ENCODE measurements around the gene BCAR3.
"Not testable (repeated sequence)": the region's sequence is repeated elsewhere in the genome, so short reads cannot be mapped to it uniquely, and the experiment has no call there.

The BCAR3 gene

DNA sequence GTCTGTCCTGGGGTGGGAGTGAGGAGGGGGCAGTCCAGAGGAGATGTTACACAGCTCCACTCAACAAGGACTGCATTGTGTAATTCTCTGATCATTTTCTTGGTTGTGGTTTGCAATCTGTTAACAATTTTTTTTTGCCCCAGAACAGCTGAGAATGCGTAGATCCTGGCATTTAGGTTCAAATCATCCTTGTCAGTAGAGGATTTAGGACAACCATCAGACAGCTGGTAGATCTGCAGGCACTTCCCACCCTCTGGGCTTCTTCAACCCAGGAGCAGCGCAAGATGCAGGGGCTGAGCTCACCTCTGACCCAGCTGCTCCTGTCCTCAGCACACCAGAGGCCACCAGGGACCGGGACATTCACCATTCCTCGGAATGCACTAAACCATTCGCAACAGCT, 13.5 kb downstream of the BCAR3 start:
- no peak for DNase-seq (ENCODE audit: low read depth)

DNA sequence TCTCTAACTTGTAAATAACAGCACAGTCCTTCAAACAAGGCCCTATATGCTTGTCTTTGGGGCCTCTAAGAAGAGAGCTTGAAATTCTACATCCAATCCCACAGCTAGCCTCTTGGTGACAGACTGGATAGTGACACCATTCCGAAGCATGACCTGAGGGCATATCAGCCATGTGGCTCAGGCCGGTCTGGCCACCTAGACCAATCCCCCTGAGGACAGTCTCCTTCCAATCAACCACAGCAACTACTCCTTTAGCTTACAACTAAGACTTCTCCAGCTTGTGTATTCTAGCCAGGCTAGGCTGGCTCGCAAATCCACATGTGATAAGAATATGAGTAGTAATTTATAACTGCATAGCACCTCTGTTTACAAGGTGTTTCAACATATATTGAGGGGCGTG, 14.0 kb downstream of the BCAR3 start:
- DNase-seq (ENCODE audit: low read depth), result no peak

DNA sequence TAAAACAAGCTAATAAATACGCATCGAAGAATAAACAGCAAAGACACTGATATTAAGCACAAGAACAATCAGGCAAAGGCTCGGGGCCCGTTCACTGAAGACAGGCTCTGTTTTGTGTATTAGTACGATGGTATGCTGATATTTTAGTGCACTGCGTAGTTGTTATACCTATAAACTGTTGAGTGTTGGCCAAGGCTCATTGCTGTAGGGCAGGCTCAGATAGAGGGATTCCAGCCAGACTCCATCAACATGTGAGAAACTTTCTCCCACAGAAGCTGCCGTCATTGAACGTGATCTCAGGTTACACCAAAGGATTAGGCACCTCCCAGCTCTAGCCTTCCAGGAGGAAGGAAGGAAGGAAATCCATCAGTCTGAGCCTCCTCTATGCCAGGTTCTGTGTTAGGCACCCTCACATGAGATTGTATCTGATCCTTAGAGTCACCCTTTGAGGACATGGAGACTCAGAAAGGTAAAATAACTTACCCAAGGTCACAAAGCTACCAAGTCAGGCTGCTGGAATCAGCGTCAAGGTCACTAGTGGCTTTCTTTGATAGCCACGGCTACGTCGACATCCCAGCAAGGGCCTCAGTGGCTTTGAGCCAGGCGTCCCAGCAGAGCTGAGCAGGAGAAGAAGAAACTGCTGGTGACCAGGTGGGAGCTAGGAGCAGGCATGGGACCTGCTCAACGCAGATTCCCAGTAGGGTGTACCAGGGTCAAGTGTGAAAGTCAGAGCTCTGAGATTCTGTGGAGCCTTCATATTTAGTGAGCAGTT, 14.8 kb downstream of the BCAR3 start:
- DNase-seq (ENCODE audit: low read depth), result no peak

DNA sequence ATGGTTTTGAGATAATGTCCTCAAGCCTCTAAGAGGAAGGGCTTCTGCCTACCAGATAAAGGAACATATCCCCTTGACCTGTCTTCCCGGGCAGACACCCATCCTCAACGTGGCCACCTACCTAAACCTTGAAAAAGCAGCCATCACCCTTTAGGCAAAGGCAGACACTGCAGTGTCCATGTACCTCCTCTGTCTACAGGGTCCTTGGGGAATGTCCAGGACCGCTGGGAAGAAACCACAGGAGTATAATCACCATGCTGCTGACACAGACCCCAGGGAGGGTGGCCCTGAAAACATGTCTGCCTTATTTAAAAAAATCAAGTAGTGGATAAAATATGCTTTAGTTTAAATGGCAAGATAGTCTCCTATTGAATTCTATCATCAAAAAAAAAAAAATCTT, 16.6 kb downstream of the BCAR3 start:
- DNase-seq (ENCODE audit: low read depth), result no peak

DNA sequence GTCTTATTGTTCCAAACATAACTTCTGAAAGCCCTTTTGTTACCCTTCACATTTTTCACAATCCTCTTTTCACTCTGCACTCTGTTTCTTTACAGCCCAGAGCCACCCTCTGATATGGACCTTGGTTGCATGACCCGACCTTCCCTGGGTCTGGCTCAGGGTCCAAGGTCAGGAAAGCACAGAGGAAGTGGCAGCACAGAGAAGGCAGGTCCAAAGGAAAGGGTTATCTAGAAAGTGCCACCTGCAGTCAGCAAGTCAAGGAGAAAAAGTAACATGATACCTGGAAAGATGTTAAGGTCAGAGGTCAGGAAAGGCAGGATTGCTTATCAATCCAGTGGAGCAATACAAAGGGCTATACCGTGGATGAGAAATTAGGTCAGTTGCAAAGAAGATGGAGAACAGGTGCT, 18.4 kb downstream of the BCAR3 start:
- no peak for DNase-seq (ENCODE audit: low read depth)

DNA sequence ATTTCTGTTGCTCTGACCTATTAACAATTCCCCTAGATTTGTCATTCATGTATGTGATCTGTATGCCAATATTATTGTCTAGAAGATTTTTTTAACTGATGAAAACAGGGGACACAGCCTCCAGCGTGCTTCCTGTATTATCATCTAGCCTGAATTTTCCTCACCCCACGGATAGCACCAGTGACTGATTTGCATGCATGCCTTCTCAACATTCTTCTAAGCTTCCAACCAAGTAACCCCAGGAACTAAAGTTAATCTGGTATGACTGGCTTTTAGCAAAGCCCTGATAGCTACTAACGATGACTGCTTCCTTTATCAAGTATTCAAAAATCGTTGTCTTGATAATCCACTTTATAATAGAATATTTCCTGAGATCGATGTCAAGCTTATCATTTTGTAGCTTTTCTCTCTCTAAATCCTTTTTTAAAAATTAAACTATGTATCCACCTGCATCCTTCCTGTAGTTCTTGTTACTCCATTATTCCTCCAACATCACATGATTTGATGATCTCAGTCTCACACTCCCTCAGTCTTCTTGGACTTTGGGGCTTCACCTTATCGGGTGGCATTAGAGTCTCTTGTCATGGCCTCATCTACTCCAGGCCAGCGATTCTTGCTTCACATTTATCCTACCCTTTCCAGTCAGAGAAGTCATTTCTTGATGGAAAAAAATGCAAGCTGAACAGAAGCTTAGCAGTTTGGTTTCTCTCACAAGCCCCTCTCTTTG, 19.0 kb downstream of the BCAR3 start:
- no peak for DNase-seq (ENCODE audit: low read depth)

DNA sequence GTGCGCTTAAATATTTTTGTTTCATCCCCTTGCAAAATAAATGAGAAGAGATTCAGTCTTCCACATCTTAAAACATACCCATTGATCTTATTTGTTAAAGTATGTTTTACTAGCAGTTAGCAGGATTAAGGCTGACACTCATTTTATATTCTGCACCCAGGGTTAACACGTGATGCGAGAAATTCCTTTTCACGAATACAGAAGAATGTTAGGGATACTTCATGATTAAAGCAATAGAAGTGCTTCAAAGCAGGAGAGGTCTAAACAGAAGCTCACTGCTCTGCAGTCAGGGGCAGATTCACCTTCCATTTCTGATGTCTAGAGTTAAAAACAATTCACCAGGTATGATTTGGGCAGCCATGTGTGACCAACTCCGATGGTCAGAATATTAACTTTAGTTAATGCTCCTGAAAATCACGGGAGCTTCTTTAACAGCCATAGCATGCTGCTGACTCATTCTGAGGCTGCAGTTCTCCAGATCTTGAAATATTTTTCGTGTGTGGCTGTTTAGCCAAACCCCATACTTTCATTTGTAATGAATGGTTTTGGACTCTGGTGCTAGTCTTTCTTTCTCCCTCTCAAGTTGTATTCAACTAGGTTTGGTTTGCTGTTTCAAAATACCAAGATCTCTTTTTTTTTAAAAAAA, 19.7 kb downstream of the BCAR3 start:
- DNase-seq (ENCODE audit: low read depth), result no peak

DNA sequence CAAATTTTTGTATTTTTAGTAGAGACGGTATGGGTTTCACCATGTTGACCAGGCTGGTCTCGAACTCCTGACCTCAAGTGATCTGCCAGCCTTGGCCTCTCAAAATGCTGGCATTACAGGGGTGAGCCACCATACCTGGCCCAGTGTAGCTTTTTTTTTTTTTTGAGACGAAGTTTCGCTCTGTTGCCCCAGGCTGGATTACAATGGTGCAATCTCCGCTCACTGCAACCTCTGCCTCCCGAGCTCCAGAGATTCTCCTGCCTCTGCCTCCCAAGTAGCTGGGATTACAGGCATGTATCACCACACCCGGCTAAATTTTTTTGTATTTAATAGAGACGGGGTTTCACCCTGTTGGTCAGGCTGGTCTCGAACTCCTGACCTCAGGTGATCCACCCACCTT, 20.3 kb downstream of the BCAR3 start:
- DNase-seq (ENCODE audit: low read depth), result not testable (repeated sequence)

DNA sequence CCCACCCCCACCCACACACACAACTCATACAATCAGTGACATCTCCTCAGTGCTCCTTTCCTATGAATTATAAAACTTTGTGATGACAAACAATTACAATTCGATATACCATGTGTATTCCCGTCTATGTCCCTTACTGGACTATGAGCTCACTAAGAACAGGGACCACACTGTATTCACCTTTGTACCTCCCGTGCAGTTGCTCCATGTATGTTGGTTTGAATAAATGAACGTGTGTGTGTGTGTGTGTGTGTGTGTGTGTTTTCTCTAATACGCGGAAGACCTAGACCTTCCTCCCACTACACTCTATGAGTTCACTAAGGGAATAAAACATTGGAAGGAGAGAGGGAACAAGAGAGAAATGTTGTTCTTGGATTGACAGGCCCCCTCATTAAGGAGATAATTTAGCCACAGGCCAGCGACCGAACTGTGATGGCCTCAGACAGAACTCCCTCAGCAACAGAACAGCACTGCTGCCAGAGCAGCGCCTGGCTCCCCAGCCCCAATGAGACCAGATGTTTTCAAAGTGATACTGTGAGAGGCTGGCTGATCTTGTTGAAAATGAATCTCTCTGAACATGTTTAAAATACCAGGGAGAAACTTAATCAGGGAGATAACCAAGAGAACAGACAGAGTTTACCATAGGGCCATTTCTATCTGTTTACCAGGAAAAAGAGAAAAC, 21.7 kb downstream of the BCAR3 start:
- DNase-seq (ENCODE audit: low read depth), result no peak

DNA sequence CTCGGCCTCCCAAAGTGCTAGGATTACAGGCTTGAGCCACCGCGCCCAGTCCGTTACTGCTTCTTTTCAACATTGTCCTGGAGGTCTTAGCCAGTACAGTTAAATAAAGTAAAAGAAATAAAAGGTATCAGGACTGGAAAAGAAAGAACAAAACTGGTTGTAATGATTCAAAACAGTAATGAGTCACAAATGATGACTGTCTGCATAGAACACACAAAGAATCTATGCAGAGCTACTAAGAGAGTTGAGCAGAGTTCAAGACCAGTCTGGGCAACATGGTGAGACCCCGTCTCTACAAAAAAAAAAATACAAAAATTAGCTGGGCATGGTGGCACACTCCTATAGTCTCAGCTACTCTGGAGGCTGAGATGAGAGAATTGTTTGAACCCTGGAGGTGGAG, 23.4 kb downstream of the BCAR3 start:
- DNase-seq (ENCODE audit: low read depth), result no peak

DNA sequence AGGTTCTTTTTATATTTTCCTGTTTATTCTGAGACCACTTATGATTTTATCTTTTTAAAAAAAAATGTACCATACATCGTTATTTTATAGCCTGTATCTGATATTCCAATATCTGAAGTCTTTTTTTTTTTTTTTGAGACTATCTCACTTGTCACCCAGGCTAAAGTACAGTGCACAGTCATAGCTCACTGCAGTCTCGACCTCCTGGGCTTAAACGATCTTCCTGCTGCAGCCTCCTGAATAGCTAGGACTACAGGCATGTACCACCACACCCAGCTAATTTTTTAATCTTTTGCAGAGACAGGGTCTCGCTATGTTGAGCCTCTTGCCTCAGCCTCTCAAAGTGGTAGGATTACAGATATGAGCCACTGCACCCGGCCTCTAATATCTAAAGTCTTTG, 25.1 kb downstream of the BCAR3 start:
- no peak for DNase-seq (ENCODE audit: low read depth)

DNA sequence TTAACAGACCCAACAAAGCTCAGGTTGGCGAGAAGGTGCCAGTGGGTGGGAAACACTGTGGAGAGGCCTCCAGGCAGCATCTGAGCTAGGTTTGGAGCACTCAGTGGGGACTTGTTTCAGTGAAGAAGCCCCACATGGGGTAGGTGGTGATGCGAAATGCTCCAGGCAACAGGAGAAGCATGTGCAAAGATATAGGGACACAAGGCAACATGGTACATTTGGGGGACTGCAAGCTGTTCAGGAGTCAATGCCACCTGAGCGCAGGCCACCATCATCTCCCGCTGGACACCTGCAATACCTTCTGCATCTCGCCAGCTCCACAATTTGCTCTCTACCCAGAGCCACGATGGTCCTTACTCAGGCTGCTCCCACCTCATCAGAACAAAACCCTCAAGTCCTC, 28.0 kb downstream of the BCAR3 start:
- DNase-seq (ENCODE audit: low read depth), result no peak

DNA sequence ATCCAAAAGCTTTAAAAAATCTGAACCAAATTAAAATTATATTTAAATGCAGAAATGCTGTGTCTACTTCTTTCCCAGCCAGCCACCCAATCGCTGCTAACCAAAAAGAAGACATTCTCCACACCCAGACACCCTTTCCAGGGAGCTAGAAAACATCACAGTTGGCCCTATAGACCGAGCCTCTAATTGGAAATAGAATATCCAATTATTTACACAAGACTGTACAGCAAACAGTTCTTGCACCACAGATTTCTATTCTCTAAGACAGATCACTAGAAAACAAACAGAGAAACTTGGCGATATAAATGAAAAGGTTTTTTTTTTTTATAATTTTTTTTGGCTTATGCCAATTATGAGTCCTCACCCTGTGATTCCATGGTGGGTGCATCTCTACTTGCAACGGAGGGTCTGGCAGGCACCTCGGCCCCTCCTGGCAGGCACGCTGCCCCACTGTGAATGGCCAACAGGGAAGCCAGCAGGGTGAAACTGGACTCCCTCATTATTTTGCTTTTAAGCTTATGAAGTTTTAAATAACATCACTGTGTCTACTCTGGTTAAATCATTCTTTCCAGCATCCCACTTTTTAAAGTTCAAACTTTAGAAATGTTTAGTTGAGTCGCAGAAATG, 29.2 kb downstream of the BCAR3 start:
- DNase-seq (ENCODE audit: low read depth), result no peak

DNA sequence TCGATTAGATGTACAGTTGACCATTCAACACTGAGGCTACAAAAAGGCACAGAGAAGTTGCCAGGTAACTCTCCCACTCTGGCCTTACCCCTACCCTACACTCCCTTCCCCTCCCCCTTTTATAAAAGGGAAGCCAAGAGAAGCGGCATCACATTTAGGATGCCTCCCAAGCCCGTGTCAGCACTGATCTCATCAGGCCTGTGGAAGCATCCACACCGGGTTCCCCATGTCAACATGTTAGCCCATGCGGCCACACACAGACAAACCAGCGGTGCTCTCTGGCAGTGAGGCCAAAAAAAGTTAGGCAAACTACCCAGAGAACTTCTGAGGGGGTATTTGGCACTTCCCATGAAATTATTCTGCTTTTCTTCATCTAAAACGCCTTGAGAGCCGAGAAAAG, 29.9 kb downstream of the BCAR3 start:
- no peak for DNase-seq (ENCODE audit: low read depth)

DNA sequence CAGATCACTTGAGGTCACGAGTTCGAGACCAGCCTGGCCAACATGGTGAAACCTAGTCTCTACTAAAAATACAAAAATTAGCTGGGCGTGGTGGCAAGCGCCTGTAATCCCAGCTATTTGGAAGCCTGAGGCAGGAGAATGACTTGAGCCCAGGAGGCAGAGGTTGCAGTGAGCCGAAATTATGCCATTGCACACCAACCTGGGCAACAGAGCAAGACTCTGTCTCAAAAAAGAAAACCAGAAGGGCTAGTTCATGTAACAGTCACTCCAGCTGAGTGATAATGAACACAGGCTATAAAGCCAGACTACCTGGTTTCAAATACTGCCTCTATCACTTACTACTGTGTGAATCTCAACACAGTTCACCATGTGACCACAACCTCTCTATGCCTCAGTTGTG, 31.5 kb downstream of the BCAR3 start:
- DNase-seq (ENCODE audit: low read depth), result not testable (repeated sequence)

DNA sequence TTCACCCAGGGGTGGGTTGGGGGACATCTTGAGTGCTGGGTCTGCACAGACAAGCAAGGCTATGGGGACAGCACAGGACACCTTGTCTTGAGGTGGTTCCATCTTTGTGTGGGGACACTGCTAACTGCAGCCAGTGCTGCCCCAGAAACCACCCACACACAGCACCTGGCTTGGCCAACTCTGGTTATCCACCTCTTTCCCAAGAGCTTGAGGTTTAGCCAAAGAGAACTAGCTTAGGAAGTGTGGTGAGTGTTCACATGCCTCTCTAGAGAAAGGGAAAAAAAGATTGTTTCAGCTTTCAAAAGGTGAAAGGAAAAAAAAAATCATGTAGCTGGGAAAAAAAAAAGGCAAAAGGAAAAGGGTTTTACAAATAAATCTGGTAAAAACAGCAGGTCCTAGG, 32.4 kb downstream of the BCAR3 start:
- DNase-seq (ENCODE audit: low read depth), result no peak

DNA sequence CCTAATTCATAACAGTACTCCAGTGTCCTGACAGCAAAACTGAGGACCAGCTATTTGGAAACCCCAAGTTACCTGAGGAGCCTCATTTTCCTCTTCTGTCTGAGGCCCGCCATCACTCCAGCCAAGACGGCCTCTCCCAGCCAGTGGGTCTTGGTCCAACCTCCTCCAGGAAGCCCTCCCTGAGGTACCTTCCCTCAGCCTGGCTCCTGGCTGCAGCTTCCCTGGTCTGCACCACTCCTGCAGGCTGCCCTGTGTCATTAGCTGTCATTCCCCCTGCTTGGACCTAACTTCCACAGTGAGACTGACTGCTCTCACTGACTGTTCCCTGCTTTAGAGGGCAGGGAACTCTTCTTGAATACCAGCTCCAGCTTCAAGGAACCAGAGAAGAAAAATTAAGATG, 33.0 kb downstream of the BCAR3 start:
- DNase-seq (ENCODE audit: low read depth), result no peak

DNA sequence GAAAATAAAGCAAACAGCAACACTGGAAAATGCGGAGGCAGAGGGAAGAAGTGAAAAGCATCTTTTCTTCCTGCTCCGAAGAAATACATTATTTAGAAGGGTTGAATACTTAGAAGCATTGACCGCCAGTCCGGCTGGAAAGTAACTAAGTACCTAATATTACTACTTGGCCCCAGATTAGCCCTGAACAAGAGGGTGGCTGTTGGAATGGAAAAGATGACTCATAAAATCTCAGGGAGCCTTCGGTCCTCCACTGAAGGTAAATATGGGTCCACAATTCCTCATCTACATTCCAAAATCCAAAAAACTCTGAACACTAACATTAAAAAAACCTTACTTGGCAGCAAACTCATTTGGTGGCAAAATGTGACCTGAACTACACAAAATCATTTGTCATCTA, 40.1 kb downstream of the BCAR3 start:
- DNase-seq (ENCODE audit: low read depth), result no peak

DNA sequence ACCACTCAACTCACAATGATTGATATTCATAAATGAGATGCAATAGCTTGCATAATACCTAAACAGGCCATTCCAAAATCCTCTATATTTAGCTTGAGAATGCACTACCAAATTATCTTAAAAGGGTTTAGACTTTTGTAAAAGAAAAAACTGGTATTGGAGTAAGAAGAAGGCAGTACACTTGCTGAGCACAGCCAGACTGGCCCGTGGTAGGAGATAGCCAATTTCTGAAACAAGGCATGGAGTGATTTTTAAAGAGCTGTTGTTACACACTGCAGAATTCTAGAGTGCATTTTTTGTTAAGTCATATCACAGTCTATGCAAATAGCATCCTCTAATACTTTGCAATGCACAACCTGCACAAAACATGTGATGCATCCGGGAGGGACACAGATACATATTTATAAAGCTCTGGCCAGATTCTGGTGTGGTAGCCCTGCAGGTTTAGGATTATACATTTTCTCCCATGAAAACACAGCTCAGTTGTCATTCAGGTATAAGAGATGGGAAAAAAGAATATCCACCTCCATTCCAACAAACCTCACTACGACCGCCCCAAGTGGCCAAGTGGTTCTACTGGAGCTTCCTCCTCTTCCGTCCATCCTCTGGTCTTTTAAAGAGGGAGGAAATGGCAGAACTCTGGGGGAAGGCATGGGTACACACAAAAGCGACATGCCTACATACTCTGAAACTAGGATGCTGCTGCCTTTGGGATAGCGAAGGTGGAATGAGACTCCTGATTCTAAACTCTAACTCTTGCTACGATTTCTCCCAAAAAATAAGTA, 40.8 kb downstream of the BCAR3 start:
- no peak for DNase-seq (ENCODE audit: low read depth)

DNA sequence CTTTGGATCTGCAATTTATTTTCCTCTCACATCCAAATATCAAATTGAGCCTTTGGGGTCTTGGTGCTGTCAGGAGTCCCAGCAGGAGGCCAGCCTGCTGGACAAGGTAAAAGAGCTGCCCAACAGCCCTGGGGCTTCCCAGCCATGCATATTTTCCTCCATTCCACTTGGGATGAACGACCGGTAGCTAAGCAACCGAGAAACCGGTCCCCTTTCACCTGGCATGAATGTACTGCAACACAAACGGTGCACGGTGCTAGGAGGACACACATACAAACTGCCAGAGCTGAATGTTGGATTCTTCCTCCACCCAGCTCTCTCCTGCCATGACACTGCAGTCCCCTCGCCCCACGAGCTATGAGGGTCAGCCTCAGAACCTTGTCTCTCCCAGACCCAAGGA, 42.7 kb downstream of the BCAR3 start:
- DNase-seq (ENCODE audit: low read depth), result no peak

DNA sequence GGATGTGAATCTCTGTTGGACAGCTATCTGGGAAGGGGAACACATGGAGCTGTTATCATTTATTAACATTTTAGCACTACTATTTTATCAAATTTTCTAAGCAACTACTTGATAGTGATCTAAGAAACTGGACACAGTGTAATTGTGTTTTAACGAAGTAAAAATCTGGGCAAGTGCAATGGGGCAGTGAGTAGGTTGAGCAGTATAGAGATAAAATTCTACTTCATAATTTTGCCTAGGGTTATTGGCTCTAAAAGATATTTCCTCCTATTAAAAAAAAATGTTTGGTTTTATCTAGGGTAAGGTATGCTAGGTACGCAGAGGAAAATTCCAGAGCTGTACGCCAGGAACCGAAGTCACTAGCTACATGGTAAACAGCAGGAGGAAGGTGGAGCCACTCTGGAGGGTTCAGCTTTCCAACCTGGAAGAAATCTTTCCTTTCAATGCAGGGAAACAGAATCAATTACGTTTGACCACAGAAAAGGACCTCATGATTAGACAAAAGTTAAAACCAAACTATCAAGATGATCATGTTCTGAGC, 43.3 kb downstream of the BCAR3 start:
- DNase-seq (ENCODE audit: low read depth), result no peak
